ENCODE results near the gene PRR7.

Gene PRR7

DNA sequence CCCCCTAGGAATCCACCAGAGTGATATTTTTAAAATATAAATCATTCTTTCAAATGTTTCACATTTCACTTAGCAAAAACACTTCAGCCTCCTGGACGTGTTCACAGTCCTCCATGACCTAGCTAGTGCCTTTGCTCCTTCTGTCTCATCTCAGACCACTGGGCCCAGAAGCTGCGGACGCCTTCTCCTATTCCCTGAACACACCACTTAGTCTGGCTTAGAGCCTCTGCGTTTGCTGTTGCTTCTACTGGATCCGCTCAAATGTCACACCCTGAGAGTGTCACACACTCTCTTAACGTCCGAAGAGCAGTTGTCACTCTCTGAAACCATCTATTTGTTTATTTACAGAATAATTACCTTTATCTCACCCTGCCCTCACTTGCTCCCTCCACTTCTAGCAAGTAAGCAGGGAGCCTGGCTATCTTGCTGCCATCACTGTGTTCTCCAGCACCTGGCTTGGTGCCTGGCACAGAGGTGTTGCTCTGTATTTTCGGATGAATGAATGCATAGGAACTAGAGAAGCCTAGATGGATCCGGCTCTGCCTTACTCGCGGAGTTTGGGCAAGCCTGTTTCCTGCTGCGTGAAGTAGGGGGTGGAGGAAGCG is 21.3 kb upstream of the PRR7 start:
- DNase-seq, result no peak

GRCh38 chr5:177425801-177426565 is 20.6 kb upstream of the PRR7 start:
- DNase-seq, result peak; percentile 100

- peak; percentile 63 for DNase-seq
Measured at GRCh38 chr5:177426566-177427210, 19.9 kb upstream of the PRR7 start, which contains the start of gene GRK6. Gene GRK6 (plus strand): TSS chr5:177426676. CDS start chr5:177426846, 170 bp downstream.

DNA sequence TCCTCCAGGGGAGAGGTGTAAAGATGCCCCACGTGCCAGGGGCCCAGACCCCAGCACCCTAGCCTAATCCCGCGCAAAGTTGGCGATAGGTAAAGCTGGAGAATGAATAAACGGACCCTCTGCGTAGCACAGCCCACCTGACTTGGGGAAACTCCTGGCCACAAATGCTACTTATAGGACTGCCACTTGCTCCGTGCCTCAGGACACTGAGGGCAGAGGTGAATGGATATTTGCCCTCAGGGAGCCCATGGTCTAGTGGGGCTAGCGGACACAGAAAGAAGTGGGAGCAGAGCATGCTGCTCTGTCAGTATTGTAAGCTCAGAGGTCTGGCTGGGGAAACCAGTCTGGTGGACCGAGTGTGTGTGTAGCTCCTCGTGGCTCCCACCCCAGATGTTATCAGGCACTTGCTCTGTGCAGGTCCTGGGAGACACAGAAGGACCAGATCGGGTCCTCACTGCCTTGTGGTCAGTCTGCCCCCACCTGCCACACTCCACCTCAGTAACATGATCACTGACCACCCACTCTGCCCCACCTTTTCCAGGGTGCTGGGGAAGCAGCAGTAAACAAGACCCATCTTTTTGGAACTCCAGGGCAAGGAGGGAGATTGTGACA is 19.3 kb upstream of the PRR7 start:
- no peak for DNase-seq

GRCh38 chr5:177427919-177428573 is 18.6 kb upstream of the PRR7 start:
- no peak for DNase-seq

- no peak for DNase-seq
Measured at GRCh38 chr5:177428574-177429217, 17.9 kb upstream of the PRR7 start.

GRCh38 chr5:177429248-177430040 is 17.2 kb upstream of the PRR7 start:
- DNase-seq, result peak; percentile 76

- DNase-seq, result no peak
Measured at GRCh38 chr5:177430140-177430951, 16.3 kb upstream of the PRR7 start.

GRCh38 chr5:177430972-177431316 is 15.7 kb upstream of the PRR7 start:
- DNase-seq, result no peak

- no peak for DNase-seq
Measured at GRCh38 chr5:177431317-177432142, 15.1 kb upstream of the PRR7 start.

DNA sequence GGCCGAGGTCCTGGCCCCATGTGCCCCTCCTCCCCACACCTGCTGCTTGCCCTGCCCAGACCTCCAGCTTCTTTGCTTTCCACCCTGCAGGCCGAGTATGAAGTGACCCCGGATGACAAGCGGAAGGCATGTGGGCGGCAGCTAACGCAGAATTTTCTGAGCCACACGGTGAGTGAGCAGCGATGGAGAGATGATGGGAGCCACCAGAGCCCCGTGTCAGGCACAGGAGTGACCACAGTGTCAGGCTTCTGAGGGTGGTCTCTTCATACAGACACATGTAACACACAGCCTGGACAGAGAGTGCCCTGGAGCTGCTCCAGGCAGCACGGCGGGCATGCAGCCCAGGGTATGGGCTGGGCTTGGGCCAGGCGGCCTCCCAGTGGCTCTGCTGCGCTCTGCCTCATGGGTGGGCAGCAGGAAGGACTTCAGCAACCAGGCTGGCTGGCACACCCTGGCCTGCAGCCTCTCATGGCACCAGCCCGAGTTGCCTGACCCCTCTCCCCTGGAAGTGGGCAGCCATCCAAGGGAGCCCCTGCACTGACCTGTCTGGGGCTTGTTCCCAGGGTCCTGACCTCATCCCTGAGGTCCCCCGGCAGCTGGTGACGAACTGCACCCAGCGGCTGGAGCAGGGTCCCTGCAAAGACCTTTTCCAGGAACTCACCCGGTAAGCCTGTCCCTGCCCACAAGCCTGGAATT is 14.3 kb upstream of the PRR7 start:
- no peak for DNase-seq

GRCh38 chr5:177432839-177433657 is 13.6 kb upstream of the PRR7 start:
- no peak for DNase-seq

DNA sequence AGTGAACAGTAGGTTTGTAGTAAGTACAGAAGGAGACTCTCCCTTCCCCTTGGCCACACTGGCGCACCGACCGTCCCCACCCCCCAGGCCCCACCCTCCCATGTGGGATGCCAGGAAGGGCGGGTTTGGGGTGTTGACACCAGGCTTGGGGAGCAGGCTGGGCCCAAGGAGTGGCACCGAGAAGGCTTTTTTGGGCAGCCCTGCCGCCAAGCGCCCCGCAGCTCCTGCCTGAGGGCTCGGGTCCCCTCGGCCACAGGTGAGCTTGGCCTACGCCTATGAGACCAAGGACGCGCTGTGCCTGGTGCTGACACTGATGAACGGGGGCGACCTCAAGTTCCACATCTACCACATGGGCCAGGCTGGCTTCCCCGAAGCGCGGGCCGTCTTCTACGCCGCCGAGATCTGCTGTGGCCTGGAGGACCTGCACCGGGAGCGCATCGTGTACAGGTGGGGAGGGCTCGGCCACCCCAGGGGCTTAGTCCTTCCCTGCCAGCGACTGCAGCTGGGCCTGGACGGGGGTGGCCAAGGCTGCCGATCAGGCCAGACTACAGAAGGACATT is 12.9 kb upstream of the PRR7 start:
- DNase-seq, result no peak

GRCh38 chr5:177434437-177434836 is 12.2 kb upstream of the PRR7 start:
- no peak for DNase-seq

DNA sequence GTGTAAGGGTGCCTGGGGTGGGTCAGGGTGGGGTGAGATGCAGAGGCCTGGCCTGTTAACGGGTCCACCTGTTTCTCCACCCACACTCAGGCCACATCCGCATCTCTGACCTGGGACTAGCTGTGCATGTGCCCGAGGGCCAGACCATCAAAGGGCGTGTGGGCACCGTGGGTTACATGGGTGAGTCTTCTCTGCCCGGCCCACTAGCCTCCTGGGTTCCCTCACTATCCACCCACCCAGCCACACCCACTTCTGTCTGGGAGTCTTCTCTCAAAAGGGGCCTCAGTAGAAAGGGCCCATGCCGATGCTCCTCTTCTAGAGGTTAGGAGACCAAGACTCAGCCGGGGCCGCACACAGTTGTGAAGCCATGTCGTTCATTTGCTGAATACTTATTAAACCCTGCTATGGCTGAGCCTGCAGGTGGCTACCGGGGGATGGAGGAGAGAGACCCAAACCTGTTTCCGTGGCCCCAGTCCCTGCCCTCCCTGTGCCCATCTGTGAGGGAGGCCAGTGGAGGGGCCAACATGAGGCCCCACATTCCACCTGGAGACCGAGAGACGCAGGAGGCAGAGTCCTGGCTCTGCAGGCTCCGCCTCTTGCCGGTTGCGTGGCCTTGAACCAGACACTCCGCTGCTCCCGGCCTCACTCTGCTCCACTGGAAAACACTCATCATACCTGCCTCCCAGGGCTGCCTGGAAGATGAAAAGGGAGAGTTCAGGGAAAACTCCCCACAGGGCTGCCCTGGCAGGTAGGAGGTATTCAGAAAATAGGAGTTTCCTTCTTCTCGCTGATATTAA is 11.5 kb upstream of the PRR7 start:
- no peak for DNase-seq

DNA sequence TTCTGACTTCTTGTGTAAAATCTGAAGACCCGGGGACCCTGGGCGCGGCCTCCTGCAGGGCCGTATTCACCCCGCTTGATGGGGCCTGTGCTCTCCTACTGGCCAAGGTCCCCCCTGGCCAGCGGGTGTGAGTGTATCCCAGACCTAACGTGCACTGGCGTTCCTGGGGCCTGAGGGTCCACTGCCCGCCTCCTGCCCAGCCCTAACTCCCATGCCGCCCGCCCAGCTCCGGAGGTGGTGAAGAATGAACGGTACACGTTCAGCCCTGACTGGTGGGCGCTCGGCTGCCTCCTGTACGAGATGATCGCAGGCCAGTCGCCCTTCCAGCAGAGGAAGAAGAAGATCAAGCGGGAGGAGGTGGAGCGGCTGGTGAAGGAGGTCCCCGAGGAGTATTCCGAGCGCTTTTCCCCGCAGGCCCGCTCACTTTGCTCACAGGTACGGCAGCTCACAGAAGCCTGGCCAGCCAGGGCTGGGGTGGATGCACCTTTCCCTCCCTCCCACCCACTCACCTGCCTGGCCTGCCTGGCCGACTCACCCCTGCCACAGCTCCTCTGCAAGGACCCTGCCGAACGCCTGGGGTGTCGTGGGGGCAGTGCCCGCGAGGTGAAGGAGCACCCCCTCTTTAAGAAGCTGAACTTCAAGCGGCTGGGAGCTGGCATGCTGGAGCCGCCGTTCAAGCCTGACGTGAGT is 10.6 kb upstream of the PRR7 start:
- no peak for DNase-seq

DNA sequence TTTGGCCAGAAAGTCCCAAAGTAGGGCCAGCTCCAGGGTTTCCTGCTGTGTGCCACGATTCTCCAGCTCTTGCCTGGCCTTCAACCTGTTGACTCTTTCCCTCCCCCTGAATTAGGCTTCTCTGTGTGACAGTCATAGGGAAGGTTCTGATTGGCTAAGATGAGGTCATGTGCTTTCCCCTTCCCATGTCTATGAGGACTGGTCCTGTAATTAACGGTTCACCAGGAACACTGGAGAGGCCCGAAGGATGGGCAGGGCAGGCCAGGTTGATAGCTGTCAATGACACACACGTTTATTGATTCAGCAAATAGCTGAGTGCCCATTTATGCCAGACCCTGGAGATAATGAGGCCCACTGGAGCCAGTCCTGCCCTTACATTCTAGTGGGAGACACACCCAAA is 9.0 kb upstream of the PRR7 start:
- DNase-seq, result no peak

All from femur (tissue), 1 donor.